ENCODE measurements around the gene ATXN7L1. TPM values are rescaled to one million over a fixed set of nuclear protein-coding genes. Genes with fewer than 3 reads are reported as not detected.

Gene ATXN7L1
- total and polyA plus RNA-seq, 2 of the 13 experiments (the other 11 are each of a cell fraction or from before 2014, with no cell fraction given): 4.1 to 7.8 TPM

GRCh38 chr7:105841866-105842265 is 34.5 kb downstream of the ATXN7L1 start:
- POLR2A ChIA-PET: no interaction called here
- Histone ChIP-seq H3K27ac (ENCODE audit: extremely low read length, insufficient read depth, low read length) (no peak overlapping the region), H3K9me3 (ENCODE audit: low read length) (no peaks in the 10 kb centered on the region), H3K4me2 (ENCODE audit: low read depth, low read length) (no peak overlapping the region), H3K9ac (ENCODE audit: insufficient read depth, low read depth, low read length) (no peak overlapping the region), H2AFZ (ENCODE audit: low read length) (no peak overlapping the region), H4K20me1 (ENCODE audit: insufficient read depth, low read length) (no peaks in the 10 kb centered on the region), H3K36me3 (replicated peaks in 1 of 2; ENCODE audit: control insufficient read depth in 1 of 2, insufficient read depth in 2 of 2, low read length in 2 of 2) (peaks cover 0 to 2% of the 10 kb centered on the region in 2 experiments; a peak in 2 of 5 replicates), H3K4me3 (replicated peaks in 1 of 3; ENCODE audit: insufficient read depth in 1 of 3, low read depth in 2 of 3, low read length in 3 of 3) (no peak overlapping the region), H3K4me1 (ENCODE audit: insufficient read depth, low read length) (peaks cover 5% of the 10 kb centered on the region; the same call in 1 of the 2 replicates), H3K79me2 (ENCODE audit: insufficient read depth, low read length) (no peaks in the 10 kb centered on the region), H3K27me3 (ENCODE audit: control insufficient read depth in 1 of 2, insufficient read depth in 2 of 2, low read length in 2 of 2) (no peaks in the 10 kb centered on the region)
- CTCF ChIA-PET (ENCODE audit: low intra/inter-chr PET ratio, low total read pairs): no interaction called here
- intact Hi-C loops (cut with micrococcal nuclease; ENCODE audit: unreplicated experiment): no loop called here
- FAIRE-seq: no peak
- in situ Hi-C loops (cut with HindIII; ENCODE audit: extremely low pct_ligation_motif_present, low pct_unique_long_range_greater_than_20kb): no loop called here
- 100% methylated on average over 3 of the region's 3 CpGs for WGBS (ENCODE audit: low lambda C conversion rate)
- DNase-seq (ENCODE audit: low spot score): no peak
- no peak for TF ChIP-seq RCOR2 (CRISPR knock-in tag; IDR thresholded peaks at IDR 0.05)
- no peak for TF ChIP-seq TRAFD1 (CRISPR knock-in tag; IDR thresholded peaks at IDR 0.05; ENCODE audit: borderline replicate concordance)
- TF ChIP-seq ZNF232 (CRISPR knock-in tag; IDR thresholded peaks at IDR 0.05; ENCODE audit: borderline replicate concordance): no peak
- no peak for TF ChIP-seq ZNF33A (CRISPR knock-in tag; IDR thresholded peaks at IDR 0.05; ENCODE audit: borderline replicate concordance)
- ATAC-seq: no peak
- no TSS peak for BruUV-seq (replicated peaks)

- FAIRE-seq (no peak), DNase-seq (ENCODE audit: low spot score) (no peak), ATAC-seq (no peak)
- Histone ChIP-seq H3K9me3 (ENCODE audit: low read length) (no peaks in the 10 kb centered on the region), H3K4me2 (ENCODE audit: low read depth, low read length) (no peak overlapping the region), H3K27me3 (ENCODE audit: control insufficient read depth in 1 of 2, insufficient read depth in 2 of 2, low read length in 2 of 2) (no peaks in the 10 kb centered on the region), H4K20me1 (ENCODE audit: insufficient read depth, low read length) (no peaks in the 10 kb centered on the region), H3K27ac (ENCODE audit: extremely low read length, insufficient read depth, low read length) (no peak overlapping the region), H3K79me2 (ENCODE audit: insufficient read depth, low read length) (no peaks in the 10 kb centered on the region), H2AFZ (ENCODE audit: low read length) (no peak overlapping the region), H3K36me3 (replicated peaks in 1 of 2; ENCODE audit: control insufficient read depth in 1 of 2, insufficient read depth in 2 of 2, low read length in 2 of 2) (peaks cover 0 to 2% of the 10 kb centered on the region in 2 experiments; a peak in 2 of 5 replicates), H3K9ac (ENCODE audit: insufficient read depth, low read depth, low read length) (no peak overlapping the region), H3K4me3 (replicated peaks in 1 of 3; ENCODE audit: insufficient read depth in 1 of 3, low read depth in 2 of 3, low read length in 3 of 3) (no peak overlapping the region), H3K4me1 (ENCODE audit: insufficient read depth, low read length) (peaks cover 7% of the 10 kb centered on the region)
- 94% methylated on average over 6 of the region's 8 CpGs for WGBS (ENCODE audit: low lambda C conversion rate)
- no TSS peak for BruUV-seq (replicated peaks)
- intact Hi-C loops (cut with micrococcal nuclease; ENCODE audit: unreplicated experiment): no loop called here
- ChIA-PET CTCF (ENCODE audit: low intra/inter-chr PET ratio, low total read pairs) (no interaction called here), POLR2A (no interaction called here)
- in situ Hi-C loops (cut with HindIII; ENCODE audit: extremely low pct_ligation_motif_present, low pct_unique_long_range_greater_than_20kb): no loop called here
- TF ChIP-seq ZNF746 (CRISPR knock-in tag; IDR thresholded peaks at IDR 0.05) (no peak), POLR2AphosphoS5 (IDR thresholded peaks at IDR 0.05; ENCODE audit: low read depth, low read length) (no peak), ZNF704 (CRISPR knock-in tag; IDR thresholded peaks at IDR 0.05; ENCODE audit: borderline replicate concordance) (no peak), SOX13 (IDR thresholded peaks at IDR 0.05) (no peak), SOX13 (CRISPR knock-in tag; conservative IDR thresholded peaks at IDR 0.05 in 1 of 2, IDR thresholded peaks at IDR 0.05 in 1 of 2) (no peak), ARNT (IDR thresholded peaks at IDR 0.05) (no peak), CBFB (CRISPR knock-in tag; IDR thresholded peaks at IDR 0.05) (no peak), NFIB (CRISPR knock-in tag; IDR thresholded peaks at IDR 0.05; ENCODE audit: borderline replicate concordance) (no peak), KAT8 (CRISPR knock-in tag; IDR thresholded peaks at IDR 0.05) (no peak), ZNF251 (CRISPR knock-in tag; IDR thresholded peaks at IDR 0.05) (no peak), HHEX (CRISPR knock-in tag; IDR thresholded peaks at IDR 0.05) (no peak)
Observed at GRCh38 chr7:105840981-105841749, 35.2 kb downstream of the ATXN7L1 start.
